Measurements from ENCODE around the gene SLC24A5. TPM values are rescaled to one million over a fixed set of nuclear protein-coding genes. Genes with fewer than 3 reads are reported as not detected.

The SLC24A5 gene
- total RNA-seq, result not detected in 2 replicates

GRCh38 chr15:48120745-48121144 is at the start of gene SLC24A5:
SLC24A5 (plus strand) TSS chr15:48120990; CDS start chr15:48121045, 55 bp downstream.

GRCh38 chr15:48177766-48178647 is 57.2 kb downstream of the SLC24A5 start, which contains the start of gene MYEF2:
MYEF2 (minus strand) TSS chr15:48178295; CDS start chr15:48178237, 58 bp downstream.

GRCh38 chr15:48191574-48192225 is 70.9 kb downstream of the SLC24A5 start, which contains the start of gene CTXN2:
CTXN2 (plus strand) TSS chr15:48191665; CDS start chr15:48201301, 9,636 bp downstream.

Other genes starting within 250 kb of the SLC24A5 start
- 1.7 and 4.5 TPM in 2 replicates for gene MYEF2, start 57.3 kb downstream of the SLC24A5 start, total RNA-seq
- gene CTXN2, start 70.7 kb downstream of the SLC24A5 start, total RNA-seq, result not detected in 2 replicates
- not detected in 2 replicates for gene SLC12A1, start 85.3 kb downstream of the SLC24A5 start, total RNA-seq
- 87.8 and 92.7 TPM in 2 replicates for gene DUT, start 210.4 kb downstream of the SLC24A5 start, total RNA-seq